K562 (cell line): Measurements from ENCODE around the gene IPO9. TPM values are rescaled to one million over a fixed set of nuclear protein-coding genes. Genes with fewer than 3 reads are reported as not detected.

Experiments used
- MAFF ChIP-seq: IDR thresholded peaks from 2 replicates; pipeline ENCODE4 v1.6.1; 2012; ENCODE audit warnings: low read length, improper control_type of control experiment
- MAZ ChIP-seq, 2 experiments: fragments of 450-650 bp in 1 of 2; sonication (generic) in 1 of 2; formaldehyde crosslinking; IDR thresholded peaks in 1 of 2; conservative IDR thresholded peaks in 1 of 2; 2 replicates each; pipeline versions ENCODE4 v1.4.0 to v1.5.0; 2020; ENCODE audit warnings: mild to moderate bottlenecking in 1 of 2, missing genetic modification reagents in 1 of 2
- MITF ChIP-seq: IDR thresholded peaks from 2 replicates; pipeline ENCODE4 v1.6.1; 2014; ENCODE audit warnings: antibody characterized with exemption
- NFIC ChIP-seq: fragments of 450-650 bp; IDR thresholded peaks from 2 replicates; pipeline ENCODE4 v1.6.1; 2017; ENCODE audit warnings: mild to moderate bottlenecking, inconsistent platforms
- RCOR1 ChIP-seq, 2 experiments: IDR thresholded peaks; 2 replicates each; pipeline ENCODE4 v1.6.1; 2012; ENCODE audit warnings: low read depth in 2 of 2, low read length in 2 of 2, borderline replicate concordance in 1 of 2, improper control_type of control experiment in 1 of 2
- SMARCA4 ChIP-seq: fragments of 450-650 bp; IDR thresholded peaks from 2 replicates; pipeline ENCODE4 v1.6.1; 2016
- ZBTB2 ChIP-seq: fragments of 450-650 bp; IDR thresholded peaks from 2 replicates; pipeline ENCODE4 v1.6.1; 2016; ENCODE audit warnings: antibody characterized with exemption
- polyA plus RNA-seq, 8 experiments: library from polyadenylated mRNA; depleted of rRNA in 4 of 8; stranded (reverse) in 5 of 8; unstranded in 3 of 8; fragments of >200 nt; fragmentation: Nextera tagmentation in 2 of 8; fragmentation: Illumina TruSeq in 1 of 8; extraction: Ambion mirVana in 2 of 8; extraction: Trizol in 1 of 8; gene quantifications; 2 replicates each; pipeline versions ENCODE4 v1.2.1 to v1.2.3, GENCODE V29; 2011 to 2014; ENCODE audit warnings: inconsistent platforms in 1 of 8, missing spikeins in 1 of 8
- total RNA-seq, 7 experiments: library from RNA; depleted of rRNA in 6 of 7; stranded (reverse); fragments of >200 nt in 6 of 7; fragmentation: Illumina TruSeq in 2 of 7; extraction: Trizol in 2 of 7; gene quantifications; 2 replicates each; pipeline versions ENCODE4 v1.2.1 to v1.2.3, GENCODE V29; 2011 to 2021; ENCODE audit warnings: low replicate concordance in 1 of 7
- TF ChIP-seq, protein P1 (sequence below): fragments of 450-650 bp; formaldehyde crosslinking; conservative IDR thresholded peaks from 2 replicates; pipeline ENCODE4 v1.4.0; 2022; ENCODE audit warnings: mild to moderate bottlenecking, missing genetic modification characterization

The IPO9 gene
- total and polyA plus RNA-seq, 9 of the 15 experiments (the other 6 are each of a cell fraction or from before 2014, with no cell fraction given), result 27.9 to 78.6 (median 43.9) TPM

DNA sequence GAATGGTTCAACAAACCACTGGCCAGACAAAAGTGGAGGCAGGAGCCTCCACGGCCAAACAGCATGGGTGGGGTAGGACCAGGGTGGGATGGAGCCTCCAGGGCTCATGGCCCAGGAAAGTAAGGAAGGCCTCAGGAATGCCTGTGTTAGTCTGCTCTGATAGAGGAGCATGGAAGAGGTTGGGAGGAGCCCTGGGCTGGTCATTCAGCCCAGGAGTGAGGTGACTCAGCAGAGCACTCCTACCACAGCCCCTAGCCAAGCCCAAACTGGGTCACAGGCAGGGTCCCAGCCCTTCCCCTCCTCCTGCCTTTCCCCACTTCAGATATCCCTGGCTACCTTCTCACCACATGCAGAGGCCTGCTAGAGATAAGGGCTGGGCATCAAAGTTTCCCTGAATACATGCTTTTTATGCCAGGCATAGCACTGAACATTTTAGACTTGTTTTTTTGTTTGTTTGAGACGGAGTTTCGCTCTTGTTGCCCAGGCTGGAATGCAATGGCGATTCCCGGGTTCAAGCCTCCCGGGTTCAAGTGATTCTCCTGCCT, 56.6 kb downstream of the IPO9 start (continued):
- TF ChIP-seq, protein P1, sequence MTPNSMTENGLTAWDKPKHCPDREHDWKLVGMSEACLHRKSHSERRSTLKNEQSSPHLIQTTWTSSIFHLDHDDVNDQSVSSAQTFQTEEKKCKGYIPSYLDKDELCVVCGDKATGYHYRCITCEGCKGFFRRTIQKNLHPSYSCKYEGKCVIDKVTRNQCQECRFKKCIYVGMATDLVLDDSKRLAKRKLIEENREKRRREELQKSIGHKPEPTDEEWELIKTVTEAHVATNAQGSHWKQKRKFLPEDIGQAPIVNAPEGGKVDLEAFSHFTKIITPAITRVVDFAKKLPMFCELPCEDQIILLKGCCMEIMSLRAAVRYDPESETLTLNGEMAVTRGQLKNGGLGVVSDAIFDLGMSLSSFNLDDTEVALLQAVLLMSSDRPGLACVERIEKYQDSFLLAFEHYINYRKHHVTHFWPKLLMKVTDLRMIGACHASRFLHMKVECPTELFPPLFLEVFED (CRISPR knock-in tag), result 0 out of 2 replicates have a peak, but pooled peaks have one; percentile 52
- TF ChIP-seq ZBTB2, result peak; percentile 62; the same call in 1 of the 2 replicates
- peak; percentile 75 for TF ChIP-seq SMARCA4
- TF ChIP-seq NFIC, result no peak
- peak in 1 of 2 experiments; percentile 50; a peak in 1 of 4 replicates for TF ChIP-seq RCOR1 (IDR thresholded peaks at IDR 0.05; ENCODE audit: borderline replicate concordance in 1 of 2, low read depth in 2 of 2, low read length in 2 of 2)
- TF ChIP-seq MAFF, result peak; percentile 71
- TF ChIP-seq MAZ (CRISPR knock-in tag; conservative IDR thresholded peaks at IDR 0.05 in 1 of 2, IDR thresholded peaks at IDR 0.05 in 1 of 2), result 0 out of 4 replicates have a peak, but pooled peaks of 1 of the 2 experiments have one; percentile 36
- TF ChIP-seq MITF, result no peak
